GM21360 (cell line): ENCODE results near the gene KCNT1.

Experiments used
- ATAC-seq: cut with Tn5 transposase; IDR thresholded peaks from one replicate; pipeline ENCODE4 v1.9.1; 2021; ENCODE audit warnings: mild to moderate bottlenecking, moderate library complexity; ENCODE audit not compliant: unreplicated experiment

The KCNT1 gene

DNA sequence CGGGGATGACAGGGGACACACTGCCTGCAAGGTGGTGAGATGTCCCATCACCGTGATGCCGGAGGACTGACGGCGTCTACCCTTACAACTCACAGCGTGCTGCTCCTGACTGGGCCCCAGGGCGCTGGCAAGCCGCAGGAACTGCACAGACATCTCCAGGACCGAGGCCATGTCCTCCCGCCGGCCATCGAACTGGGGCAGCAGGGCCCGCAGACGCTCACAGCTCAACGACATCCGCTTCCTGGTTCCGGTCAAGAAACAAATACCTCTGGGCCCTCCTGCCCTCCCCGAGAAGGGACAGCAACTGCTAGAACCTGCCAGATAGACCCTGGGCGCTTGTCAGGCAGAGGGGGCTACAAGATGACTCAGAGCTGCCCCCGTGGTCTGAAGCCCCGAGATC lies 3.7 kb upstream of the KCNT1 start:
- no peak for ATAC-seq

DNA sequence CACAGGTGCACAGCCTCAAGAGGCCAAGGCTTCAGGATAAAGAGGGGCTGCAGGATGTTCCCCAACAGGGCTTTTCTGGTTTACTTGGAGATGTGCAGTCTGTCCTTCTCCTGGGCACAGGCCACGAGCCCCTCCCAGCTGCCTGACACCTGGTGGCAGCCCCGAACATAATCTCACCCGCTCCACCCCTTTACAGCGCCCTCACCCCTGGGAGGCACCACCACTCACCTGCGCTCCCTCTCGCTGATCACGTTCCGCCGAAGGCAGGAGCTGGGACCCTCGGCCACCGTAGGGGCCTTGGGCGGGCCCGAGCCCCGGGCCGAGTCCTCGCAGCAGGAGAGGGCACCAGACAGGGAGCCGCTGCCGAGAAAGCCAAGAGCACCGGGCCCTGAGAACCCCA lies 3.2 kb upstream of the KCNT1 start:
- ATAC-seq = no peak

DNA sequence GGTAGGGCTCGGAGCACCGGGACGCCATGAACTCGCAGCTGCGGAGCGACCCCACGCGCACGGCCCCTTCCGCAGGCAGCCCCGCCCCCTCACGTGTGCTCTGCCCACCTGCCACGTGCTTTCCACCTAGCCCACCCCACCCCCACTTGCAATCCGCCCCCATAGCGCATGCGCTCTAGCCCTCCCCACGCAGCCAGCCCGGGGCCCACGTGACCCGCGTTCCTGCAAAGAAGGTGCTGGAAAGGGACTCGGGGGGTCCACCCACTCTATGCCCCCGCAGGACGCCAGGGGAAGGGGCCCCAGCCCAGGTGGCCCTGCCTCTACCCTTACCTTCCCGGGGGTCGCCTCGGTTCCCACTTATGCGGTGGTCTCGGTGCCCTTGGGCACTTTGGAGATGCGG lies 2.5 kb upstream of the KCNT1 start, which contains the start of gene SOHLH1:
SOHLH1 (minus strand) TSS at position 42 of the 400 bp plus-strand sequence; CDS start at position 28, 14 bp downstream.
- ATAC-seq = no peak

DNA sequence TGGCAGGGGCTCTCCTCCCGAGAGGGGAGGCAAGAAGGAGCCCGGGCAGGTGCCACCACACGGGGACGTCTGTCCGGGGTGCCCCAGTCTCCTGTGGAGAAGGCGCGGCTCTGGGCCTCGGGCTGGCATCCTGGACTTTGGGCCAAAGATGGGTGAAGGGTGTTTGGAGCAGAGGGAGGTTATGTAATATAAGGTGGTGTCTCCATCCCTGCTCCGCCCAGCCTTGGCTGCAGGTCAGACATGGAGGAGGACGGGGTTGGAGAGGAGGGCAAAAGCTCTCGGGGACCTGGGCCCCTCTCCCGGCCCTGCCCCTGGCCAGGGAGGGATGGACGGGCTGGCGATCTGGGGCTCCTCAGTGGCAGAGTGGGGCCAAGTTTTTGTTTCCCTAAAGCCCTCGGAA lies 1.5 kb upstream of the KCNT1 start:
- no peak for ATAC-seq

DNA sequence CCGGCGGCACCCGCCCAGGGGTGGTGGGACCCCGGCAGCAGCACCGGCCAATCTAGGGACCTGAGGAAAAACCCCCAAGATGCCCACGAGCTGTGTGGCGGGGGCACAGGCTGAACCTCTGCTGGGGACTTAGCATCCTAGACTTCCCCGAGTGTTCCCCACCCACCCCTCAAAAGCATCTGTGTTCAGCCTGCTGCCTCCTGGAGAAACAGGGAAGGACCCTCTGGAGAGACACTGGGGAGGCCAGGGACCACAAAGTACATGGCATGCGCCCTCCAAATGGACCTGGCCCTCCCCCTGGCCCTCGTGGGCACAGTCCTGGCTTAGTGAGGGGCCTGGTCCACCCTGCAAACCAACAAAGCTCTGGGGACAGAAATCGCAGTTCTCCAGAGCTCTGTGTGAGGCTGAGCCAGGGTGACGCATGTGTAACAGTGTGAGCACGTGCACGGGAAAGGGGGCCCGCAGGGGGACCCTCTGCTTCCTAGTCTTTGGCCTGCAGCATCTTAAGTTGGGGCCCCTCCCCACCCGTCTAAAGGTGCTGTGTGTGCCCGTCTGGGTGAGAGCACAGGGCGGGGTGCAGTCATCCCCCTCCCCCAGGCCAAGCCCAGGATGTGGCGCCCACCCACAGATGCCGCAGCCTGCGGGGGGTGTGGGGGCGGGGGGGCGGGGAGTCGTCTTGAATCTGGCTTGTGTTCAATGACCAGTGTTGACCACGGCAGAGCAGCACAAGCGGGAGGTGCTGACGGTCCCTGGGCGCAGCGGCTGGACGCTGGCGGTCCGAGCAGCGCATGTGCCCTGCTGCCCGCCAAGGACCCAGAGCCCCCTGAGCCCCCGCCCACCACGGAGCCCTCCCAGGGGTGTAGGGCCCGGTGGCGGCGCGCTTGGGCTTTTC lies 672 bp upstream of the KCNT1 start:
- no peak for ATAC-seq

DNA sequence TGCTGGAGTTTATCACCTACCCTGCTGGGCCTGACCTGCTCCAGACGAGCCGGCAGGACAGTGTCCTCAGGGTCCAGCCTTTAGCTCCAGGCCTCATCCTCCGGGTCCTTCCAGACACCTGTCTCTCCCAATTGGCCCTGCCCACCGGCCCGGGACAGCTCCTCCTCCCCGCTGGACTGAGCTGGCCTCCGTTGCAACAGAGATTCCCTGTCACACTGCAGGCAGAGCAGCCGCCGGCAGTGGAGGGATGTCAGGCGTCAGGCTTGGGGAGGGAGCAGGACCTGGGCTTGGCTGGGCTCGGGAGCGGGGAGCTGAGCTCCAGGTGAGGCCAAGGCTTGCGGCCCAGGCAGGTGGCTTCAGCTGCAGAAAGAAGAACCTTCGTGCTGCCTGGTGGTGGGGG lies 1.7 kb downstream of the KCNT1 start:
- ATAC-seq = no peak

DNA sequence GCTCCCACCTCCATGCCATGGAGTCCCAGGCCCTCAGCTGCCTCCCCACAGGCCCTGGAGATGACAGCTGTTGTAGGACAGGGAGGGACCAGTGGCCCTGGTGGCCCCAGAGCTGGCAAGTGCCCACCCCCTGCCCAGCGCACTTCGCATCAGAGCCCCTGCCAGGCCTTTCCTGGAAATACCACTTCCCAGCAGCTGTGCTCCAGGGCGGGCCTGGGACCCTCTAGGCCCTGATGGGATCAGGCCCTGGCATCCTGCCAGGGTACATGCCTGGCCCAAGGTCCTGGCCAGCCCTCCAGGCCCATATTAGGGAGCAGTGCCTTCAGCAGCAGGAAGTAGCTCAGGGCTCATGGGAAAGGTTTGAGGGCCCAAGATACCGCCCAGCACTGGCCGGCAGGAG lies 2.5 kb downstream of the KCNT1 start:
- ATAC-seq = no peak

DNA sequence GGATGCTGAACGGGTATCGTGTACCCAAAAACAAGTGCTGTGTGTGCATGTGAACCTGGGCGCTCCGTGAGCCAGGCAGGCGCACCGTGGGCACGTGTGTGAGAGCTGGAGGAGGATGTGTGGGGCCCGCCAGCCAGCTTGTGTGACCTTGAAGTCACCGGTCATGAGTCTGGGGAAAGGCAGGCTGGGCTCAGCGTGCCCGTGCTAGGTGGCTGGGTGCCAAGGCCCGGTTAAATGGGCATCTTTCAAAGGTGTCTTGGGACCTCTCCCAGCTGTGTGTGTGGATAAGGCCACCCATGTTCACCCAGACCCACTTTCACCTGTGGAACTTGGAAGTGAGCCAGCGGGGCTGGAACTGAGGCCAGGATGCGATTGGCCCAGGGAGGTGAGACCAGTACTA lies 3.4 kb downstream of the KCNT1 start:
- no peak for ATAC-seq

DNA sequence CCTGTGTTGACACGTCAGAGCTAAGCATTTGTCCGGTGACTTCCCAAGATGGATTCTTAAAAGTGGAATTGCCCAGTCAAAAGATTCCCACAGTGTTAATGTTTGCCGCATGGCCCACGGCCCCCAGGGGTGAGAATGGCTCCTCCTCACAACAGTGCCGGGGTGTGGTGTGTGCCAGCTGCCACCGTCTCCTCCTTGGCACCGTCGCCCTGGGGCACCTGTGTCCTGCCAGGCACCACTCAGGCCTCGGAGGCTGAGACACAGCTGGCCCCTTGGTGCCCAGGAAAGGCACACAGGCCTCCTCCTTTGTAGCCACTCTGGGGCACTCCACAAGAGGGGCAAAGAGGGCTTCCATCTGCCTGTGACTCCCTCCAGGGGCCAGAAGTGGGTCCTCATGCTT lies 4.3 kb downstream of the KCNT1 start:
- no peak for ATAC-seq

DNA sequence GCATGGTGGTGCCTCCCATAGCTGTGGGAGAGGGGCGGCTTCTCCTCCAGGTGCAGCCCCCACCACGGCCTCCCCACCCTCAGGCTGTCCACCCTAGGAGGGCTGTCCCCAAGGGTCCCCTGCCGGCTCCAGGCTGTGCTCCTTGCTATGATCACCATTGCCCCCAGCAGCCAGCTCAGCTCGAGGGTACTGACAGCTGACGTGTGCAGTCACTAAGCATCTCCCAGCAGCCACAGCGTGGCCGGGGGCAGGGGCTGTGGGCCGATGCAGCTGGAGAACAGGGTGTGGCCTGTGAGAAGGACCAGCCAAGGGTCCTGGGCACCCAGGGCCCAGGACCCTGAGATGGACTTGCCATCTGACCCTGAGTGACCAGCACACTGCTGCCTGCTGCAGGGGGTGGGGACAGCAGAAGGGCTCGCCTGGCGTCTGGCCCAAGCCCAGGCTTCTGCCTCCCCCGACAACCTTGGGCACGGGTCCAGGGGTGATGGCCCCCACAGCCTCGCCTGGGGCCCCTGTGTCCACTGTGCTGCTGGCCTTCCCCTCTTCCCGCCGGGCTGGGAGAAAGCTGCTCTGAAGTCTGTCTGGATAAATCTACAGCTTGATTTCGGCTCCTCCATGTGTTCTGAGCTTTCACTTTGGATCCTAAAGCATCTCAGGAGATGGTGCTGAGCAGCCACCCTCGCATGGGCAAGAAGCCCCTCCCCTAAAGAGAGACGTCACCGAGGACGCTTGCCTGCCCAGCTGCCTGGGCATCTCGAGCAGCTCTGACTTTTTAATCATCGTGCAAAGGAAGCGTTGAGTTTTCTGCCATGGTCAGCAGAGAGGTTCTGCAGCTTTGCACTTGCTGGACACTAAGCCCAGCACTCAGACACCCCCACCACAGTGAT lies 5.5 kb downstream of the KCNT1 start:
- ATAC-seq = no peak

DNA sequence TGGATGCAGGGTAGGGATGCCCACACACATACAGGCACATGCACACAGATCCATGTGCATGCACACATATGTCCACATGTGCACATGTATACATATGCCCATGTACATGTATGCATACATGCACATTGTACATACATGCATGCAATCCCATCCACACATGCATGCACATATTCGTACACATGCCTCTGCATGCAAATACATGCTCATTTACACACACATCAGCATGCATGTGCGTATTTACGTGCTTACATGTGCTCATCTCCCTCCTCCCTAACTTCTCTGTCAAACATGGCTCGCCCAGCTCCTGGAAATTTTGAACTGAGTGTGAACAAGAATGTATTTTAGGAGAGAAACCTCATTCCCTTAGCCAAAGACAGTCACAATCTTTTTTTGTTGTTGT lies 6.2 kb downstream of the KCNT1 start:
- ATAC-seq = no peak

DNA sequence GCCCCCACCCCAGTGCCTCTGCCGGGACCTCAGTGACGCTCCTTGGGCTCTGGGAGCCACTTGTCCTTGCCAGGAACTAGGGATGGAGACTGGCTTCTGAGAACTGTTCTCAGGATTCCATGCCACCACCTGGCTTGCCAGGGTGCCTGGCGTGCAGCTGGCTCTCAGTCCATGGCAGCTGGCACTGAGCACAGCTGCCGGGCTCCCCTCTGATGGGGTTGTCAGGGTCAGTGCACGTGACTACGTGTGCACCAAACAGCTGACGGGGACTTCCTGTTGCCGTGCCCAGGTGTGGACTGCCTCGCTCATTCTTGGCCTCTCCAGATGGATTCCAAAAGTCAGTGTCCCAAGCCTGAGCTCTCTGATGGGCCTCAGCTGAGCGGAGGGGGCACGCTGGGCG lies 9.4 kb downstream of the KCNT1 start:
- no peak for ATAC-seq

DNA sequence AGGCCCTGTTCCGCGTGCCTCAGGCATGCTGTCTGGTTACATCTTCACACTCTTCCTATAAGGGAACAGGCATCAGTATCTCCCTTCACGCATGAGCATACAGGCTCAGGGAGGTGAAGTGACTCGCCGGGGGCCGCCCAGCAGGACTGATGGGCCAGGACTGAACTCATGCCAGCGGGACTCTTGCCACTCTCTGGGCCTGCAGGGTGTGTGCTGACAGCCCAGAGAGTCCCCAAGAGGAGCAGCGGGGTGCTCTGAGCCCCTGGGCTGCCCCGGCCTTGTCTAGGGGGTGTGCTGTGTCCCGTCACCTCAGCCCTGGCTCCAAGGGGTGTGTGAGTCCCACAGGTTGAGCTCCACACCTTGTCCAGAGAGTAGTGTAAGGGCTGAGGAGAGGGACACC lies 9.9 kb downstream of the KCNT1 start:
- ATAC-seq = no peak

DNA sequence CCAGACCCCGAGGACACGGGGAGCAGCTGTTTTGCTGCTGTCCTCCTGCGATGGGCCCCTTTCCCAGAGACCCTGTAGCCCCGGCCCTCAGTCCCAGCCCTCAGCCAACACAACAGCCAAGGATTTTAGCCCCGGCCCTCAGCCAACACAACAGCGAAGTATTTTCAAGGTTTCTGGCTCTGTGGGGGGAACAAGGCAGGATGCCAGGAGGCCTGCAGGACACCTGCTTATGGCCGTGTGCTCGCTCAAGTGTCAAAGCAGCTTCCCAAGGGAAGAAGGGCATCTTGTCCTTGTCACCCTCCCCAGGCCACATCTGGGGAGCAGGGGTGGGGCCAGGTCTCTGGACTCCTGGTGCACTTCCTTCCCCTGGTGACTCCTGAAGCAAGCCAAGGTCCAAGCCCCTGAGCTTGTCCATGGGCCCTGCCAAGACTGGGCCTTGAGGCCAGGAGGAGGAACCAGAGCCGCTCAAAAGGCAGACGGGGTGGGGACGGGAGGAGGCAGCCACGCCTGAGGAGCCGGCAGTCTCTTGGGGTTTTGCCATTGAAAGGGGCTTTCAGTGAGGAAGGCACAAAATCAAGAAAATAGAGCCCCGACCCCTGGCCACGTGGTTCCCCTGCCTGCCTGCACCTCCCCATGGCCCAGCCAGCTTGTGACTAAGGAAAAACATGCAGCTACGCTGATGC lies 10.8 kb downstream of the KCNT1 start:
- no peak for ATAC-seq

DNA sequence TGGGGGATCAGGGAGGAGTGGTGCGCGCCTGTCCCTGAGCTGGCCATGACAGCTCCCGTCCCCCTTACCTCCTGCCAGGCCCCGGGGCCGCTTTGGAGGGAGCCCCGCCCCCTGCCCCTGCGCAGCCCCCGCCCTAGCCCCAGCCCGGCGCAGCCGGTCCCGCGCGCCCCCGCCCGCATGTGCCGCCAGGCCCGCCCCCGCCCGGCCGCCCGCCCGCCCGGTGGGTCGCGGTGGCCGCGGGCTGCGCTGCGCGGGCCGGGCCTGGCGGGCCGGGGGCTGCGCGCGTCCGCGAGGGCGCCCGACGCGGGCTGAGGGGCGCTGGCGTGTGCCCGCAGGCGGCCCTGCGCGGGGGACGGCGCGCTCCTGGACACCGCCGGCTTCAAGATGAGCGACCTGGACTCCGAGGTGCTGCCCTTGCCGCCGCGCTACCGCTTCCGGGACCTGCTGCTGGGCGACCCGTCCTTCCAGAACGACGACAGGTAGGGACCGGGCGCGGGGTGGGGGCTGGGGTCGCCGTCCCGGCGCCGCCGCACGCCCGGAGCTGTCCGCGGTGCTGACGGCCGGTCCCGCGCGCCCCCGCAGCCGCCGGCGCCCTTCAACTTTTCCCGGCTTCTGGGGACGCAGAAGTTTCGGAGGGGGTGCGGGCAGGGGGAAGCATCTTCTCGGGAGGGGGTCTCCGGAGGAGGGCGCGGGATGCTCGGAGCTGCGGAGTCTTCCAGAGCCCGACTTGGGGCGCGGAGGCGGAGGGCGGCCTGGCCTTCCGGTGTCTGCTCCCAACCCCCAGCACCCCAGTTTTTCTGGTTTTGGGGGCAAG lies 12.5 kb downstream of the KCNT1 start:
- no peak for ATAC-seq

DNA sequence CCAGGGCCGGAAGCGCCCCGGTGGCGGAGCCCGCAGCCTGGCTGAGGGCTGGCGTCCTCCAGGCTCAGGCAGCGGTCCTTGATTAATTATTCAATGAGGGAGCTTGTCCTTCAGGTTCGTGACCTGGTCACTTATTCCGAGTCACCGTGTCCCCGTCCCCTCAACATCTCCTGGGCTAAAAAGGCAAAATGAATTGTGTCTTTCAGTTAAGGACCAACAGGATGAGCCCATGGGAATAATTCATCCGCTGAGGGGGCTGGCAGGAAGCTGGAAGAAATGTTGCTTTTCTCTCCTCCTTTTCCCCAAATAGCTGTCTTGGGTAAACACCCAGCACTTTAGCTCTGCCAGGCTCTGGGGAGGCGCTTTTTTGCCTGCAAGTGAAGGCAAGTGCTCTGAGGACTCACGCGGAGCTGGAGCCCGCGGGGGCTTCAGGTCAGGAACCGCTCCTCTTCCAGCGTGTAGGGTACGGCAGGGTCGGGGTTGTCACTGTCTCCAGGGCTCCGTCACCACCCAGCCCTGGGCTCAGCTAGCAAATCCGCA lies 13.1 kb downstream of the KCNT1 start:
- no peak for ATAC-seq

DNA sequence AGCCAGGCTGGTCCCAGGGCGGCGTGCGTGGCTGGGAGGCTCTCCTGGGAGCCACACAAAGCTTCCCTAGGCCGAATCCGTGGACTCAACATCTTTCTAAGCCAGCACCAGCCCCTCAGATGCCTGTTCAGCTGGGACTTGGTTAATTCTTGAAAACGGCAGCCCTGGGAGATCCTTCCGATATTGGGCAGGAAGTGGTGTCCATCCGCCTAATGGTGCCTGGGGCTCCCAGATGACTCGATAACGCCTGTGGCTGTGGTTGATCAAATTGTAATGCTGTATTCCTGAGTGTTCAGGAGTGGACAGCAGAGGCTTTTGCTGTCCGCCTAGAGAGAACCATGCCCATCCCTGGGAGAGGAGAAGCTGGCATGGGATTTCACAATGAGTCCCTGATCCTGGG lies 14.1 kb downstream of the KCNT1 start:
- ATAC-seq = no peak

DNA sequence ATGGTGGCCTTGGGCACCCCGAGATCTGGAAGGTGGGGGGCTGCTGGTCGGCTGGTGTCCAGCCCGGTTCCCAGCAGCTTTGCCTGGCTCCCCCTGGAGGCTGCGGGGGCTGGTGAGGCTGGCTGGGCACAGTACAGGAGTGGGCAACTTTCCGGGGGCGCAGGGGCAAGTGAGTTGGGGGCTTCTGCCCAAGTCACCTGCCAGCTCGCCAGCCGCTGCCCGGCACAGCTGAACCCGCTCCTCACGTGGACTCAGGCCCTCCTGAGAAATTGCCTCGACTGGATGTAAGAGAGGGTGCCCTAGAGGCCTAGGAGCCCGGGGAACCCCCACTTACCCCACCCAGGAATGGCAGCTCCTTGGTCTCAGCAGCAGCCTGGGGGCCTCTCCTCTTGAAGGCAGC lies 15.4 kb downstream of the KCNT1 start:
- no peak for ATAC-seq

DNA sequence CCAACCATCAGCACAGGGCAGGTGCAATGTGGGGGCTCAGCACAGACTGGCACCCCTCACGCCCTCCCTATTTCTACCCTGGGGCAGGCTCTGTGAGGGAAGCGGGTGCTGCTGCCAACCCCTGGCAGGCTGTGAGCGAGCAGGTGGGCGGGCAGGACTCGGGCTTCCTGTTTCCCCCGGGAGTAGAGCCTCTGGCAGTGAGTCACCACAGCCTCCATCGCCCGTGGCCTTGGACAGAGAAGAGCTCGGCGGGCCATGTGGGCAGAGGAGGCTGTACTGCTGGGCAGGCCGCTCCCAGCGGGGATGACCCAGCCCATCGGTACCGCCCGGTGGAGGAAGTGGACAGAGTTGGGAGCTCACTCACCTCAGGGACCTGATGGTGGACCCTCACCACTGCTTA lies 16.6 kb downstream of the KCNT1 start:
- no peak for ATAC-seq

DNA sequence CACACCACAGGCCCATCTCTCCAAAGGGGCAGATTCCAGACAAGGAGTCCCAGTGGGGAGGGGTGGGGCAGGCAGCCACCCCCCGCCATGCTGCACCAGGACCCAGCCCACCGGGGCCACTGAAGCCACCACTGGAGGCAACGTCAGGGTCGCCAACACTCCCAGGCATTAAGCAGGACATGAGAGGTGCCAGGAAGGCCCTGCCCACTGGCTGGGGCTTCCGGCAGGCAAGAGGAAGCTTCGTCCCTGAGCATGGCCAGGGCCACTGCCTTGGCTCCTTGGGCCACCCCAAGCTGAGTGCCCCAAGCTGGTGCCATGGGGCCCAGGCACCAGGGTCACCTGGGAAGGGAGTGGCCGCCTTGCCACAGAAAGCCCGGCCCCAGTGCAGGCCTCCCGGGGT lies 17.5 kb downstream of the KCNT1 start:
- no peak for ATAC-seq
